Activated CD4-positive, alpha-beta T cell treated with anti-CD3 and anti-CD28 coated beads for 36 hours (primary cell): ENCODE data around the gene MDK. TPM values are rescaled to one million over a fixed set of nuclear protein-coding genes. Genes with fewer than 3 reads are reported as not detected.

Experiments used
- ATAC-seq: fragments of 200-7000 bp; cut with Tn5 transposase; one replicate; pipeline ENCODE4 v1.10.0; 2021; ENCODE audit warnings: mild to moderate bottlenecking, moderate library complexity
- CTCF ChIA-PET: fragments of 350-600 bp; sonication (Branson Sonifier 250); formaldehyde crosslinking; loops from one replicate; lab custom pipeline; 2021; ENCODE audit warnings: antibody characterized with exemption; lab: Charles Lee
- POLR2A ChIA-PET: fragments of 350-600 bp; sonication (Branson Sonifier 250); formaldehyde crosslinking; loops from one replicate; lab custom pipeline; 2021; ENCODE audit warnings: antibody characterized with exemption, inconsistent platforms; lab: Charles Lee
- DNase-seq: peaks from one replicate; pipeline ENCODE4 v3.0.0-alpha.2; 2020
- H3K27ac Mint-ChIP-seq: one replicate; pipeline ENCODE4 v1.8.0; 2021; ENCODE audit warnings: mixed read lengths
- H3K27me3 Mint-ChIP-seq: one replicate; pipeline ENCODE4 v1.8.0; 2021; ENCODE audit warnings: mixed read lengths
- H3K36me3 Mint-ChIP-seq: one replicate; pipeline ENCODE4 v1.8.0; 2021; ENCODE audit warnings: low read depth, mixed read lengths
- H3K4me1 Mint-ChIP-seq: one replicate; pipeline ENCODE4 v1.8.0; 2021; ENCODE audit warnings: mixed read lengths
- H3K4me3 Mint-ChIP-seq: one replicate; pipeline ENCODE4 v1.8.0; 2021; ENCODE audit warnings: mild to moderate bottlenecking, moderate library complexity, mixed read lengths
- H3K9me3 Mint-ChIP-seq: one replicate; pipeline ENCODE4 v1.8.0; 2021; ENCODE audit warnings: low read depth, mixed read lengths
- intact Hi-C, 2 experiments: fragments of 100-400 bp; cut with DNase I in 1 of 2; cut with micrococcal nuclease in 1 of 2; formaldehyde crosslinking; loops; one replicate each; pipeline versions ENCODE4 v1.14.2 to v1.15.1; 2022 to 2024; cut with DNase I, micrococcal nuclease
- total RNA-seq, 2 experiments: library from RNA; stranded (reverse); gene quantifications; one replicate each; pipeline ENCODE4 v1.2.3, GENCODE V29; 2021

The MDK gene
- total RNA-seq, 2 experiments from 2014 or later: 3.0 to 6.7 TPM

DNA sequence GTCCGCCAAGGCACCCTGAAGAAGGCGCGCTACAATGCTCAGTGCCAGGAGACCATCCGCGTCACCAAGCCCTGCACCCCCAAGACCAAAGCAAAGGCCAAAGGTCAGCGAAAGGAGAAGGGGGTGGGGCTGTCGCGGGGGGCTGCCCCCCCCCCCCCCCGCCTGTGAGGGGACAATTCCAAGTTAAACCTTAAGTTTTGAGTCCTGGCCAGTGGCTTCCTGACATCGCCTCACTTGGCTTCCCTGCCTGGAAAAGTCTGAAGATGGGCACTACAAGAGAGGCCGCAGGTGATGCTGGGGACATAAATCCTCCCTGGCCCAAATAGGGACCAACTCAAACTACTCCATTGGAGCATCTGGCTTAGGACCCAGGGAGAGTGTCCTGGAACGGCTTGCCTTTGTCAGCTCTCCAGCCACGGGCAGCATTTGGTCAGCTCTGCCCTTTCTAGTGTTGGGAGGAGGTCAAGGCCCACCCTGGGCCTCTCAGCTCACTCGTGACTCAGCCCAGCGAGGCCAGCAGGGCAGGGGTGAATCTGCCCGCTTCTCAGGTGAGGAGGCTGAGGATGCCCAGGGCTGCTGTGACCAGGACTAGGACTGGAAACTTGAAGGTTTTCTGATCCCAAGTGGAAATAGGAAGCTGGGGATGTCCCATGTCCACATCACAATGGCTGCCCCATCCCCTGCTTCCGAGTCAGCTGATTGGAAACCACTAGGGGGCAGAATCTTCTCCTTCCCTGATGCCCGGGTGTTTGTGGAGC, 1.4 kb downstream of the MDK start:
- intact Hi-C loops: loop anchor here (5.0 kb wide), 2 partner anchors 36 to 146 kb away; partner anchors contain the start of gene DGKZ (in 1 of the 2)
- Mint-ChIP-seq H3K4me3 (no peak overlapping the region), H3K9me3 (no peaks in the 10 kb centered on the region), H3K36me3 (peaks cover 2% of the 10 kb centered on the region), H3K27ac (no peak overlapping the region), H3K4me1 (peaks cover 8% of the 10 kb centered on the region), H3K27me3 (peaks cover 24% of the 10 kb centered on the region)
- no peak for ATAC-seq
- CTCF ChIA-PET: interaction anchor here (0.6 to 1.6 kb wide), 8 partner anchors 9 to 314 kb away, joined by 3 to 9 read pairs (median 4); partner anchors contain the start of gene CHRM4
- POLR2A ChIA-PET: interaction anchor here (1.2 kb wide), 1 partner anchor 9 kb away, joined by 3 read pairs; the partner anchor contains the start of gene CHRM4
- DNase-seq: peak; percentile 15

- Mint-ChIP-seq H3K4me1 (peaks cover 12% of the 10 kb centered on the region), H3K36me3 (no peaks in the 10 kb centered on the region), H3K9me3 (no peaks in the 10 kb centered on the region), H3K27me3 (peaks cover 29% of the 10 kb centered on the region), H3K4me3 (no peak overlapping the region), H3K27ac (no peak overlapping the region)
- POLR2A ChIA-PET: interaction anchor here (1.2 kb wide), 1 partner anchor 9 kb away, joined by 3 read pairs; the partner anchor contains the start of gene CHRM4
- DNase-seq (no peak), ATAC-seq (no peak)
- CTCF ChIA-PET: interaction anchor here (0.6 to 1.6 kb wide), 8 partner anchors 9 to 313 kb away, joined by 3 to 9 read pairs (median 4); partner anchors contain the start of gene CHRM4
- intact Hi-C loops: loop anchor here (5.0 kb wide), 2 partner anchors 36 to 146 kb away; partner anchors contain the start of gene DGKZ (in 1 of the 2)
These were observed 1.9 kb downstream of the MDK start for GRCh38 chr11:46383404-46383758.

DNA sequence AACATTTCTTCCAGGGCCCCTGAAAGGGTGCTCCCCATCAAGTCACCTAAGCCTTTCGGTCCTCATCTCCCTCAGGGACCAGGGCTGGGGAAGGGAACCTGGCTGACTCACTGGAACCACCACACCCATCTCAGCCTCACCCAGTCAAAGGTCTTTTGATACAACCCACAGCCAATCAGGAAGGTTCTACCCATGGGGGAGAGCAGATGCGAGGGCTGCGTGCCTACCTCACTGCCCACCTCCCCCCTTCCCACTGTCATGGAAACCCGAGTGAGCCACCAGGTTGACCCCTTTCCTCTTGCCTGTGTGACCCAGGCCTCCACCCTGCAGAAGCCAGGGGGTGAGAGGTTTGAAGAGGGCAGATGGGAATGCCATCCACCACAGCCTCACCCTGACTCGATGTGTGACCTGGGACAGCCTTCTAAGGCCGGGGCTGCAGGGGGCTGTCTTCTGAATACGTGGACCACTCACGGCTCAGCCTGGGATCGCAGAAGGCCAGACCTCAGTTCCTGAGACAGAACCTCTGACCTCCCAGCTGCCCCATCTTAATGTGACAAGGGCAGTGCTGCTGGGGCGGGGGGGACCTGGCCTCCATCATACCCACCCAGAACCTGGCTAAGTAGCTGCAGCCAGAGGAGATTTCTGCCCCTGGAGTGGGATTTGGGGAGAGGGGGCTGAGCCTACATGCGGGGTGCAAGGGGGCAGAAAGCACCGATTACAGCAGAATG, 2.7 kb downstream of the MDK start:
- ATAC-seq (no peak), DNase-seq (peak; percentile 28)
- H3K9me3 Mint-ChIP-seq: no peaks in the 10 kb centered on the region
- H3K4me1 Mint-ChIP-seq: peaks cover 12% of the 10 kb centered on the region
- ChIA-PET POLR2A (interaction anchor here (1.2 kb wide), 1 partner anchor 8 kb away, joined by 3 read pairs; the partner anchor contains the start of gene CHRM4), CTCF (interaction anchor here (0.6 to 1.6 kb wide), 6 partner anchors 8 to 145 kb away, joined by 3 to 9 read pairs (median 4); partner anchors contain the start of gene CHRM4)
- H3K27ac Mint-ChIP-seq: no peak overlapping the region
- no peaks in the 10 kb centered on the region for H3K36me3 Mint-ChIP-seq
- peaks cover 36% of the 10 kb centered on the region for H3K27me3 Mint-ChIP-seq
- intact Hi-C loops: loop anchor here (5.0 kb wide), 2 partner anchors 37 to 147 kb away; partner anchors contain the start of gene DGKZ (in 1 of the 2)
- H3K4me3 Mint-ChIP-seq: no peak overlapping the region

DNA sequence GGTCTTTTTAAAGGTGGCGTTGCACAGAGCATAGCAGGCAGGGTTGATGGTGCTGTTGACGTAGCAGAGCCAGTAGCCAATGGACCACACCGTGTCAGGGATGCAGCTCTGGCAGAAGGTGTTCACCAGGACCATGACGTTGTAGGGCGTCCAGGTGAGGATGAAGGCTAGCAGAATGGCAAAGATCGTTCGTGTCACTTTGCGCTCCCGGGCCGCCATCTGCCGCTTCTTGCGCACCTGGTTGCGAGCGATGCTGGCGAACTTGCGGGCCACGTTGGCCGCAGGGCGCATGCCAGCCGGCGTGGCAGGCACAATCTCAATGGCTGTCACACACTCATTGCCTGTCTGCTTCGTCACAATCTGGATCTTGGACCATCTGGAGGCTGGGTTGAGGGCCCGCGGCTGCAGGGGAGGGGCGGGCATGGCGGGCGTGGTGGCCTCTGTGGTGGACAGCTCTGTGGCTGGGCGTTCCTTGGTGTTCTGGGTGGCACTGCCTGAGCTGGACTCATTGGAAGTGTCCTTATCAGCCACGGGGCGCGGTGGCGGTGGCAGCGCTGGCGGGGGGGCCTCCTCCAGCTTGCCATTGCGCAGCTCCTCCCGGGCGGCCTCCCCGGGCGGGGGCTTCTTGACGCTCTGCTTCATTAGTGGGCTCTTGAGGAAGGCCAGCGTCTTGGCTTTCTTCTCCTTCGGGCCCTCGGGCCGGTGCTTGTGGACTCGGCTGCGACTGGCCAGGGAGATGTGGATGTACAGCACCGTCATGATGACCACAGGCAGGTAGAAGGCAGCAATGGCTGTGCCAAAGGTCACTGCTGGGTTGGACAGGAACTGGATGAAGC, 3.9 kb downstream of the MDK start:
- H3K27me3 Mint-ChIP-seq: peaks cover 46% of the 10 kb centered on the region

DNA sequence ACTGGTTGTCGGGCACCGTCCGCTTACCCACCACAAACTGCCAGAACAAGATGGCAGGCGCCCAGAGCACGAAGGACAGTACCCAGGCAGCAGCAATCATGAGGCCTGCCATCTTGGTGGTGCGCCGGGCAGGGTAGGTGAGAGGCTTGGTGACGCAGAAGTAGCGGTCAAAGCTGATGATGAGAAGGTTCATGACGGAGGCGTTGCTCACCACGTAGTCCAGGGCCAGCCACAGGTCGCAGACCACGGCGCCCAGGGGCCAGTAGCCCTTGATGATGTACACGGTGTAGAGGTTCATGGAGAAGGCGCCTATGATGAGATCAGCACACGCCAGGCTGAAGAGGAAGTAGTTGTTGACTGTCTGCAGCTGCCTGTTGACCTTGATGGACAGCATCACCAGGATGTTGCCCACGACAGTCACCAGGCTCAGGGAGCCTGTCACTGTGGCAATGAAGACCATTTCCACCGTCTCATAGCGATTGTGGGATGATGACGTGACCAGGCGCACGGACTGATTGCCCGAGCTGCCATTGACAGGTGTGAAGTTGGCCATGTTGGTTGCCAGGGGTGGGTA, 4.6 kb downstream of the MDK start:
- ChIA-PET CTCF (interaction anchor here (0.8 kb wide), 1 partner anchor 788 kb away, joined by 6 read pairs; no protein-coding TSS in a partner anchor), POLR2A (no interaction called here)
- H3K4me1 Mint-ChIP-seq: peaks cover 21% of the 10 kb centered on the region
- no peak overlapping the region for H3K4me3 Mint-ChIP-seq
- no peak overlapping the region for H3K27ac Mint-ChIP-seq
- H3K27me3 Mint-ChIP-seq: peaks cover 50% of the 10 kb centered on the region
- no peaks in the 10 kb centered on the region for H3K9me3 Mint-ChIP-seq
- H3K36me3 Mint-ChIP-seq: no peaks in the 10 kb centered on the region
- DNase-seq (no peak), ATAC-seq (no peak)
- intact Hi-C loops: loop anchor here in 1 of 2 experiments (5.0 kb wide), 1 partner anchor 151 kb away; no protein-coding TSS in a partner anchor

More for the DNA sequence above, 3.9 kb downstream of the MDK start:
- ATAC-seq (no peak), DNase-seq (no peak)
- ChIA-PET CTCF (no interaction called here), POLR2A (no interaction called here)
- Mint-ChIP-seq H3K9me3 (no peaks in the 10 kb centered on the region), H3K27ac (no peak overlapping the region), H3K36me3 (no peaks in the 10 kb centered on the region), H3K4me1 (peaks cover 18% of the 10 kb centered on the region), H3K4me3 (no peak overlapping the region)
- intact Hi-C loops: loop anchor here in 1 of 2 experiments (5.0 kb wide), 1 partner anchor 152 kb away; no protein-coding TSS in a partner anchor

DNA sequence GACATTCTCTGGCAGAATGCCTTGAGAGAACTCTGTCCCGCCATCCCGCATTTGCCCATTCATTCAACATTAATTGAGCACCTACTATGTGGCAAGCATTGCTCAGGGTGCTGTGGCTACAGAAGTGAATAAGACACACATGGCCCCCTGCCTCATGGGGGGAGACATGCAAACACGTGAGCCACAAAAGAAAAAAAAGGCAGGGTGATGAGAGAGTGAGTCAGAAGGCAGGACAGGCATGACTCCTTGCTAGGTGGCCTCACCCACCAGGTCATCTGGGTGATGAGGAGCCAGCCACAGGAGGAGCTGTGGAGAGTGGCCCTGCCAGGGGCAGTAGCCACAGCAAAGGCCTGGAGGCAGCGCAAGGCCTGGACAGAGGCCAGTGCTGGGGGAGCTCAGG, 5.2 kb downstream of the MDK start:
- intact Hi-C loops: loop anchor here in 1 of 2 experiments (5.0 kb wide), 1 partner anchor 151 kb away; no protein-coding TSS in a partner anchor
- H3K27me3 Mint-ChIP-seq: peaks cover 50% of the 10 kb centered on the region

DNA sequence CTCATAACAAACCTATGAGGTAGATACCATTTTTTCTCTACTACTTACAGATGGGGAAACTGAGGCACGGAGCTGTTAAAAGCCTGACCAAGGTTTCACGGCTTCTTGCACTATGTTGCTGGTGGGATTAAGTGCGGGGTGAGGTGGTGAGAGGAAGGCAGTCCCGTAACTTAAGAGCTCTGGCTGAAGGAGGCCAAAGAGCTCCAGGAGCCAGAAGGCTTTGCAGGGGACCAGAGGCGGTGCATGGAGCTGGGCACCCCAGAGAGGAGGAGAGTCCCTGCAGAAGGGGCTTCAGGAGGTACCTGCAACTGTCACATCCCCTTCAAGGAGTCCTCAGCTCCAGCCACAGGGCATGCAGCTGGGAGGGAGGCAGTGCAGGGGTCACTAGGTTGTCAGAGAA, 6.0 kb downstream of the MDK start:
- no peak for ATAC-seq
- ChIA-PET CTCF (interaction anchor here (0.6 to 3.7 kb wide), 12 partner anchors 10 to 427 kb away, joined by 3 to 32 read pairs (median 4); no protein-coding TSS in a partner anchor), POLR2A (interaction anchor here (0.6 kb wide), 2 partner anchors 232 to 283 kb away, joined by 3 read pairs; no protein-coding TSS in a partner anchor)
- peaks cover 17% of the 10 kb centered on the region for H3K4me1 Mint-ChIP-seq
- H3K27me3 Mint-ChIP-seq: peaks cover 48% of the 10 kb centered on the region
- DNase-seq: no peak
- intact Hi-C loops: loop anchor here in 1 of 2 experiments (5.0 kb wide), 1 partner anchor 150 kb away; no protein-coding TSS in a partner anchor
- H3K36me3 Mint-ChIP-seq: no peaks in the 10 kb centered on the region
- no peak overlapping the region for H3K27ac Mint-ChIP-seq
- H3K4me3 Mint-ChIP-seq: no peak overlapping the region
- no peaks in the 10 kb centered on the region for H3K9me3 Mint-ChIP-seq

More for the DNA sequence above, 5.2 kb downstream of the MDK start:
- H3K9me3 Mint-ChIP-seq: no peaks in the 10 kb centered on the region
- H3K4me3 Mint-ChIP-seq: no peak overlapping the region
- H3K4me1 Mint-ChIP-seq: peaks cover 21% of the 10 kb centered on the region
- ChIA-PET POLR2A (no interaction called here), CTCF (interaction anchor here (0.8 to 3.7 kb wide), 6 partner anchors 13 to 788 kb away, joined by 4 to 32 read pairs (median 5); no protein-coding TSS in a partner anchor)
- no peaks in the 10 kb centered on the region for H3K36me3 Mint-ChIP-seq
- no peak overlapping the region for H3K27ac Mint-ChIP-seq
- no peak for ATAC-seq
- DNase-seq: peak; percentile 12

- Mint-ChIP-seq H3K4me3 (no peak overlapping the region), H3K27ac (no peak overlapping the region), H3K36me3 (peaks cover 2% of the 10 kb centered on the region), H3K4me1 (peaks cover 22% of the 10 kb centered on the region), H3K27me3 (peaks cover 53% of the 10 kb centered on the region), H3K9me3 (no peaks in the 10 kb centered on the region)
- intact Hi-C loops: loop anchor here (2.0 to 5.0 kb wide), 3 partner anchors 149 to 313 kb away; partner anchors contain the start of genes ARHGAP1 (in 1 of the 2), ATG13 (in 1 of the 2), HARBI1 (in 1 of the 2) and ZNF408 (in 1 of the 2)
- CTCF ChIA-PET: interaction anchor here (0.6 to 3.7 kb wide), 17 partner anchors 8 to 508 kb away, joined by 3 to 32 read pairs (median 4); partner anchors contain the start of gene MDK
- POLR2A ChIA-PET: interaction anchor here (0.6 kb wide), 2 partner anchors 231 to 282 kb away, joined by 3 read pairs; no protein-coding TSS in a partner anchor
- DNase-seq (peak; percentile 32), ATAC-seq (no peak)
These were observed 6.6 kb downstream of the MDK start for GRCh38 chr11:46387919-46388618.
